Mammary epithelial cell (primary cell): Measurements from ENCODE around the gene MLLT10.

ENCODE experiments used
- EZH2 ChIP-seq: IDR thresholded peaks from 2 replicates; pipeline ENCODE4 v1.6.1; 2012; ENCODE audit warnings: low read length, inconsistent platforms, borderline replicate concordance
- TF ChIP-seq, protein P1 (sequence below), 2 donors: IDR thresholded peaks in 1 of 2; conservative IDR thresholded peaks in 1 of 2; 2 replicates each; pipeline ENCODE4 v1.5.1; 2011 to 2012; ENCODE audit warnings: inconsistent platforms in 2 of 2, low read length in 2 of 2, mild to moderate bottlenecking in 2 of 2, control low read depth in 1 of 2, low read depth in 1 of 2; ENCODE audit not compliant: insufficient read depth in 1 of 2; ENCODE audit errors: extremely low read depth in 1 of 2

DNA sequence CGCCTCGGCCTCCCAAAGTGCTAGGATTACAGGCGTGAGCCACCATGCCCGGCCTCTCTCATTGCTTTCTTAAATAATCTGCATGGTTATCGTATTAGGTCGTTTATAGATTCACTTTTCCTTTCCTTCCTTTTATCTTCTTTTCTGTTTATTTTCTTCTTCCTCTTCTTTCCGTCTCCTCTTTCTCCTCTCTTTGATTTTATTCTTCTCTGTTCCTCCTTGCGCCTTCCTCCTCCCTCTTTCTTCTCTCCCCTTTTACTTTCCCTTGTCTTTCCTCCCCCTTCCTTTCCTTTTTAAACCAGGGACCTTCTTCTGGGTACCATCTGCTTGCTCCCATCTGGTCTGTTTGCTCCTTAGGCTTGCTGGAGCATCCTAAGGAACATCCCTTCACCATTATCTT lies 18.6 kb downstream of the MLLT10 start:
- TF ChIP-seq, protein P1, sequence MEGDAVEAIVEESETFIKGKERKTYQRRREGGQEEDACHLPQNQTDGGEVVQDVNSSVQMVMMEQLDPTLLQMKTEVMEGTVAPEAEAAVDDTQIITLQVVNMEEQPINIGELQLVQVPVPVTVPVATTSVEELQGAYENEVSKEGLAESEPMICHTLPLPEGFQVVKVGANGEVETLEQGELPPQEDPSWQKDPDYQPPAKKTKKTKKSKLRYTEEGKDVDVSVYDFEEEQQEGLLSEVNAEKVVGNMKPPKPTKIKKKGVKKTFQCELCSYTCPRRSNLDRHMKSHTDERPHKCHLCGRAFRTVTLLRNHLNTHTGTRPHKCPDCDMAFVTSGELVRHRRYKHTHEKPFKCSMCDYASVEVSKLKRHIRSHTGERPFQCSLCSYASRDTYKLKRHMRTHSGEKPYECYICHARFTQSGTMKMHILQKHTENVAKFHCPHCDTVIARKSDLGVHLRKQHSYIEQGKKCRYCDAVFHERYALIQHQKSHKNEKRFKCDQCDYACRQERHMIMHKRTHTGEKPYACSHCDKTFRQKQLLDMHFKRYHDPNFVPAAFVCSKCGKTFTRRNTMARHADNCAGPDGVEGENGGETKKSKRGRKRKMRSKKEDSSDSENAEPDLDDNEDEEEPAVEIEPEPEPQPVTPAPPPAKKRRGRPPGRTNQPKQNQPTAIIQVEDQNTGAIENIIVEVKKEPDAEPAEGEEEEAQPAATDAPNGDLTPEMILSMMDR (conservative IDR thresholded peaks at IDR 0.05 in 1 of 2, IDR thresholded peaks at IDR 0.05 in 1 of 2; ENCODE audit: extremely low read depth in 1 of 2, insufficient read depth in 1 of 2, low read depth in 1 of 2, low read length in 2 of 2): no peak
- TF ChIP-seq EZH2: no peak
